Central memory CD4-positive, alpha-beta T cell (primary cell): Measurements from ENCODE around the gene APOM.

Experiments
- DNase-seq: peaks from one replicate; pipeline ENCODE4 v3.0.0; 2022

The APOM gene

GRCh38 chr6:31631681-31632278 lies 23.9 kb upstream of the APOM start:
- DNase-seq, result no peak

- DNase-seq, result no peak
Measured at GRCh38 chr6:31632279-31632946, 23.3 kb upstream of the APOM start.

GRCh38 chr6:31633447-31633846 lies 22.2 kb upstream of the APOM start:
- no peak for DNase-seq

GRCh38 chr6:31634131-31634530 lies 21.6 kb upstream of the APOM start:
- no peak for DNase-seq

- no peak for DNase-seq
Measured at GRCh38 chr6:31634969-31635575, 20.6 kb upstream of the APOM start.

GRCh38 chr6:31636698-31637596 lies 18.7 kb upstream of the APOM start:
- no peak for DNase-seq

GRCh38 chr6:31639043-31639442 lies 16.7 kb upstream of the APOM start:
- no peak for DNase-seq

GRCh38 chr6:31639449-31639861 lies 16.2 kb upstream of the APOM start:
- no peak for DNase-seq

GRCh38 chr6:31640612-31641011 lies 15.1 kb upstream of the APOM start:
- no peak for DNase-seq

- no peak for DNase-seq
Measured at GRCh38 chr6:31641370-31641769, 14.3 kb upstream of the APOM start.

GRCh38 chr6:31642798-31643570 lies 12.7 kb upstream of the APOM start:
- DNase-seq, result no peak

- DNase-seq, result no peak
Measured at GRCh38 chr6:31643818-31644454, 11.8 kb upstream of the APOM start.

GRCh38 chr6:31645325-31645724 lies 10.4 kb upstream of the APOM start:
- no peak for DNase-seq

- DNase-seq, result no peak
Measured at GRCh38 chr6:31651602-31652191, 4.0 kb upstream of the APOM start.

- no peak for DNase-seq
Measured at GRCh38 chr6:31652925-31653724, 2.6 kb upstream of the APOM start.

- no peak for DNase-seq
Measured at GRCh38 chr6:31654574-31655348, 933 bp upstream of the APOM start.

- DNase-seq, result peak; percentile 20
Measured at GRCh38 chr6:31657406-31658157, 1.9 kb downstream of the APOM start.

- DNase-seq, result no peak
Measured at GRCh38 chr6:31658158-31658688, 2.5 kb downstream of the APOM start.
